Stimulated activated CD8-positive, alpha-beta memory T cell treated with anti-CD3 and anti-CD28 coated beads, Interleukin-15, amount 100 ng/mL, for 24 hours (primary cell): Measurements from ENCODE around the gene FOXP1.

ENCODE experiments used
- DNase-seq: peaks from one replicate; pipeline ENCODE4 v3.0.0-alpha.2; 2020; ENCODE audit warnings: low read depth

The FOXP1 gene

DNA sequence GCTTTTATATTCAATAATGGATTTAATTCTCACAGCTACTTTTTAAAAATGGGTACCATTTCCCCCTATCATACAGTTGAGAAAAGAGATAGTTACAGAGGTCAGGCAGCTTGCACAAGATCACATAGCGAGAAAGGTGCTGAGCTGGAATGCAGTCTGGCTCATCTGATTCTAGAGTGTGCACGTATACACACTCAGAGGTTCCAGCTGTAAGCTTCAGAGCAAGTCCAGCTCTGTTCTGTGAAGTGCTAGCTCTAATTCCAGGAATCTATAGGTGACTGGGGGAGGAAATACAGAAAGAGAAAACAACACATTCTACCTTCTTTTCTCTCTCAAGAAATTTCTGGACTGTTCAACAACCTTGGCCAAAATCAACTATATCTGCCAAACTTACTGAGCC, 318.7 kb downstream of the FOXP1 start:
- no peak for DNase-seq

DNA sequence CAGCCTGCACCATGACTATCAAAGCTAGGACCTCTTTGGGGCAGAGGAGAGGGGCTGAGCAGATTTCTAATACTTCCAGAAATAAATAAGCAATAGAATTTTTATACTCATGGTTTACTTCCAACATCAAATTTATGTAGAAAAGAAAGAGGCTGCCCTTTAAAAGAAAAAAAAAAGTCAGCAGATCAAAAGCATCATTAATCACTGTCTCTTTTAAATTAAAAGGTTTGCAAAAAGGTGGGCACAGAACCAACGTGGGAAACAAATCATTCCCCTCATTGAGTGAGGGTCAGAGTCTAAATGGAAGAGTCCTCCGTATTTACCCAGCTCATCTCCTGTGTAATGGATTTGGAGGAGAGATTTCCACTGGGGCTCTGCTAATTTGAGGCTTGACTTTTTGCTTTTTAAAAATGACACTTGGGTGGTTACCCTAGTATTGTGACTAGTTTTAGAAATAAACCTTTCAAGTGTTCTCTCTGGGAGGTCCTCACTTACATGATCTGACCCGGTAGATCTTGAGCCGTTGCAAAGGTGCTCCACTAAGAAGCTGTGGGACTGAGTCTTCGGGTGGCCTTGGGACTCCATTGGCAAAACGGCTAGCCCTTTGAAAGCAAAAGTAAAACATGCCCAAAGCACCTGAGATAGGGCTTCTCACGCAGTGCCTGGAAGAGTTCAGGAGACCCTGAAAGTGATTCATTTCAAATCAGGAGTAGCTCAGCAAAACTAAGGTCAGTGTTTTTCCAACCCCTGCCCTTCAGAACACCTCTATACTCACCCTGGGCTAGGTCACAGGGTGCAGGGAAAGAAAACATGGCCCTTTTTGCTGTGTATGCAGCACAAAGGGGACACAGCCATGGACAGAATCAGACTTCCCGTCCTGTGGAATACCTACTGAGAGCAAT, 320.9 kb downstream of the FOXP1 start:
- DNase-seq: no peak

DNA sequence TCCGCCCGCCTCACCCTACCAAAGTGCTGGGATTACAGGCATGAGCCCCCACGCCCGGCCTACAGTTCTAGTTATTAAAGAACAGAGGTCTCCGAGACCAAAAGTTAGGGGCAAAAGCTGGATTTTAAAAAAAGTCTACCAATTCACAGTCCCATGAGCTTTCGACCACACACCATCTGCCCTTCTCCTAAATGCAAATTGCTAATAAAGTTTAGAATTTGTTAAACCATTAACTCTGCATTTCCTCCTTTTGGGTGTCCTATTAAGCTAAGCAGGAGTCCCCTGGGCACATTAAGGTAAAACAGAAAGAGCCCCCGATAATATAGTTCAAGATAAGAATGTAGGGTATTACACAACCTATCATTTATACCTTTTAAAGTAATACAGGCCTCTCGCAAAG, 322.7 kb downstream of the FOXP1 start:
- DNase-seq: no peak

DNA sequence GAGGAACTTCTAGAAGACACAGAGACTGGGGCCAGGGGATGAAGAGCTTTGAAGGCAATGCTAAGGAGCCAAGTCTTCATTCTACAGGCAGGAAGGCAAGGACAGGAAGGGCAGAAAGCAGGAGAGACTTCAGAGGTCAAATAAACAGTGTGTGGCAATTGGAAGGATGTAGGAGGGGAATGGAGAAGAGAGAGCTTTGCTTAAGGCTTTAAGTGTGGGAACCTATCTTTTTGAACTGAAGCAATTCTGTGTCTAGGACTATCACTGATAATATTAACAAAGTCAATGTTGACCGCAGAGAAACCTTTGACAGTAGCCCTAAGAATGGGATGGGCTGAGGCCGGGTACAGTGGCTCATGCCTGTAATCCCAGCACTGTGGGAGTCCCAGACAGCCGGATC, 325.0 kb downstream of the FOXP1 start:
- no peak for DNase-seq

DNA sequence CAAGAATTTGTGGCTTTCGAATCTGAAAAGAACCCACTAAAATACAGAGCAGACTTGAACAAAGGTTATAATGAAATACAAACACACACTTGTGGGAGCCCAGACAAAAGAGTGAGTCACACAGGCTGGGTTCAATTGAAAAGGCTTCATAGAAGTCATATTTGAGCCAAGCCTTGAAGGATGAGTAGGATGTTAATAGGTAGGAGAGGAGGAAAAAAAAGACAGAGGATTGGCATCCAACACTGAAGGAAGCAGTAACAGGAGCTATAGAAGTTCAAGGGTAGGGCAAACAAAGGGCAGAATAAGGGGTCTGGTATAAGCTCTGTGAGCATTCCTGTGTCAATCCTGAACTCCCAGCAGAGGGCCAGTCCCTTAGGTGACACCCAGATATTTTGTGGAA, 325.4 kb downstream of the FOXP1 start:
- no peak for DNase-seq

DNA sequence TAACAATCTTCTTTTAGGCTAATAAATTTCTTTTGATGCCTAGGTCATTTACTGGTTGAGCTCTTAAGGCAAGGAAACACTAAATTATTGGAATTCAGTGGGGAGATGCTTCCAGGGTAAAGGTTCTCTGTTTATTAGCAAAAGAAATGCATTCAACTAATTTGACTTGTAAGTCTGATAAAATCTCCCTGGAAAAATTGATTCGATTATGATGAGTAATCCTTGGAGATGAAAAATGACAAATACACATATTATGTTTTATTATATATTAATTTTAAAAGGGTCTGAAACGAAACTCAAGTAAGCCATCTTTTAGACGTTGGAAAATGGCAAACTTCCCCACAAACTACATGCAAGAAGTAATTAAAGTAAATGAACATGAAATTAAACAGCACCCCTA, 328.0 kb downstream of the FOXP1 start:
- no peak for DNase-seq

DNA sequence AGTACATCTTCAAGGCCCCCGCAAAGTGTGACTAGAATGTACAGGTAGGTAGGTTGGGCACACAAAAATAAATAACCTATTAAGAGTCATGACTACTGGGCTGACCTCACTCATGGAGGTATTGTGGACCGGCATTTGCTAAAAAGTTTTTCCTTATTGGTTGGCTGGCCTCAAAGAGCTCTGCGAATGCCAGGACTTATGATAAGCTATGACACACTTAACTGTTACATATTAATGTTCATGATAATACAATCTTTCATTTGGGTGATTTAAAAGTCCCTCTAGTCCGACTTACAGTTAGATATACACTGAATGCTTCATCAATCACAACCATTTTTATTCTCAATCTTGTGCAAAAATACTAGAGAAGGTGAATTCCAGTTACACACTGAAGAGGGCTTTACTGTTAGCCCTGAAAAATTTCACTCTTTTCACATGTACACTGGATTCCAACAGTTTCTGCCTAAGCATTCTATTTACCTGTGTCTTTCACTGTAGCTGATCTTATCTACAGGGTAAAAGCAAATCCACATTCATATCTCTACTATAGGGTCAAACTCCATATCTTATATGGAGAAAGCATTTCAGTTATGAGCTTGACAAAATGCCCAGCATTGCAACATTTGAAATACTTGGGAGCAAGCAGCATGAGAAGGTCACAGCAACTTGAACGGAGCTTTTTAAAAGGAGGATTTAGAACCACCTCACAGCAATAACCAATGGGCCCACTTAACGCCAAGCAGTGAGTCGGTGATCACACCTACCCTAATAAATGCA, 329.1 kb downstream of the FOXP1 start:
- no peak for DNase-seq

DNA sequence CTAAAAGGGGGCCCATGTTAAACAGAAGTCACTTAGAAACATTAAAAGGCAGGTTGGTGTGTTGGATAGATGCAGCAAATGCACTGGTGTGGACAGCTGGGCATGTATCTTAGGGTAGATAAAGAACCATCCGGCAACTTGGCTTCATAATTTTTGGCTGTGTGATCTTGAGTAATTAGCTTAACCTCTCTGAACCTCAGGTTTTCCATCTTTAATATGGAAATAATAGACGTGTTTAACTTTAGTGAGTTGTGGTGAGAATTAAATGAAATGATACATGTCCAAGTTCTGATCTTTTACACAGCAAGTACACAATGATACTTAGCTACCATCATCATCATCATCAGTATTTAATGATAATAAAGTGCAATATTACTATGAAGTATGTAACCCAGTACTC, 330.4 kb downstream of the FOXP1 start:
- DNase-seq: no peak

DNA sequence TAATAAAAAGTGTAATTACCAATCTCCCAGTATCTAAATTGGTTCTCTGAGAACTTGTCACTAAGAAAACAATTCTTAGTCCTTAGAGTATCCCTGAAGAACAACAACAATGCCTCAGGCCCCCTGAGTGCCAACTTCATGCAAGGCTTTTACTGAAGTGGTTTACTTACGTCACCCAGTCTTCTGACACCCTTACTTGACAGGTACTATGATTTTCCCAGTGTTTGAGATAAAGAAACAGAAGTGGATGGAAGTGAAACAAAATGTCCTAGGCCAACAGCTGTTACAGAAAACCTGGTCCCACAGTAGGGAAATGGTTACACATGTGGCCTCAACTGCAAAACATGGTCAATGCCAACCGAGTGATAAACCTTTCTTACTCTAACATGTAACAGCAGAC, 331.1 kb downstream of the FOXP1 start:
- DNase-seq: no peak

DNA sequence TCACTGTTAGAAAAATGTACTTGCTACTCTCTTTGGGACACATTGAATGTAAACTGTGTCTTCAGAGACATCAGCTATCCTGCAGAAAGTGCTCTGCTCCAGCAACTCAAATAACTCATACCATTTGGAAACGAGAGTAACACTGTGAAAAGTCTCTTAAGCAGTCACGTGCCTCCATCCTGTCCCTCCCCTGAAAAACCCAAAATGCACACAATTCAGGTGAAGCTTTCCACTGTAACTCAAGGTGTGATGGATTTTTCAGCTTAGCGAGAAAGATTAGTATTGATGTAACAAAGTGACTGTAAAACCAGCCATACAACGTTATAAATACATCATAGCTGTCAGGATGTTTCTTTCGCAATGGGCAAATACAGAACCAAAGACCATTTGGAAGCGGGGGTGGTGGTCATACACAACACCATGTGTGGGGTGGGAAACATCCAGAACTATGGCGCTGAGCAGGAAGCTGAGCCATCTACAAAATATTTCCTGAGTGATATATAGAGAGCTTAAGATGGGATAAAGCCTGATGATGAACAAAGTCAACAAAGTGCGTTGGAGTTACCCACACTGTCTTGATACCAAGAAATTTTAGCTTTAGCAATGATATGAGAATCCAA, 332.3 kb downstream of the FOXP1 start:
- DNase-seq: no peak

DNA sequence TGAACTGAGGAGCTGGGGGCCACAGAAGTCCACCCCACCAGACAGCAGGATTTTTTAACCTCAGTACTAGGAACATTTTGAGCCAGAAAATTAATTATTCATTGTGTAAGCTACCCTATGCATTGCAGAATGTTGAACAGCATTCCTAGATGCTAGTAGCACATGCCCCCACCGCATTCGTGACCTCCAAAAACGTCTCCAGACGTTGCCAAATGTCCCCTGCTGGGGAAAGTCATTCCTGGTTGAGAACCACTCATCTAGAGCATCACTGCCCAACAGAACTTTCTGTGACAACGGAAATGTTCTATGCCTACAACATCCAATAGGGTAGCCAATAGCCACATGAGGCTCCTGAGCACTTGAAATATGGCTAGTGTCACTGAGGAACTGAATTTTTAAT, 333.5 kb downstream of the FOXP1 start:
- no peak for DNase-seq

DNA sequence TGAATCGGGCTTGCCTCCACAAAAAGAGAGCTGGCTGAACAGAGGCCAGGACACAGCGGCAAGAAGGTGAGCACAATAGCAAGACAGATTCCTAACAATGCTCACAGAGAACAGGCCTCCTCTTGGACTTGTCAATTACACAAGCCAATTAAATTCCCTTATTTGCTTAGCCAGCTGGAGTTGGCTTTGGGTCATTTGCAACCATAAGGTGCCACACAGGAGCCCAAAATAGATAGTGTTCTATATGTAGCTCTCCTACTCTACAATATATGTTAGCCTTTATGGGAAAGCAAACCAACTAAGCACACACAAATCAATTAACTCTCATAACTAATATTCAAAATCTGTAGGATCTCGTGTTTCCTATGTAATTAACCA, 335.6 kb downstream of the FOXP1 start:
- DNase-seq: no peak

DNA sequence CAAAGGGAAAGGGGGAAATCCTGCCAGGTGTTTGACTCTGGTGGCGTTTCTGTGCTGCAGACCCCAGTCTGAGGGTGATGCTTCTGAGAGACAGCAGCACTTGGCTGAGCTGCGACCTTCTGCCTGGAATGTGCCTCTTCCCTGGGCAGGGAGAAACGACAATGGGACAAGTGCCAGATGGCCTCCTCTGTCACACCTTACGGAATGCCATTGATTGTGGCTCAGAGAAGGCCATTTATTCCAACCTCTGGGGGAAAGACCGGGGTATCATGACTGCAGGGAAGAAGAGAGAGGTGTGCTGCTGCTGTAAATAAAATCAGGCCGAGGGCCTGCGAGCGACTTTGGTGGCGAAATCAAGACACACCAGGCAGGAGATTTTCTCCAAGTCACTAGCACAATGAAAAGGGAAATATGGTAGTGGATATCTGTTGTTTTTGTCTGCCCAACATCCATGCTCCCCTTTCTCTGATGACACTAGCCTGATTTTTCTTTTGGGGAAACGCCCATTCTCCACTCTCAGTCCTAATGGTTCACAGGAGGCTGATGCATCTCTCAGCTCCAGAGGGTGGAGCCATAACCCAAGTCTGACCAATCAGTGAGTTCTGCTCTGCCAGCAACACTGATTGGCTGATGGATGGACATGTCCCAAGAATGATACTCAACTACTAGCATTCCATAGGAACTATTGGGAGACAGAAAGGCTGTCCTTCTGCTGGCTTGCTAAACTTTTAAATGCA, 336.1 kb downstream of the FOXP1 start:
- no peak for DNase-seq

DNA sequence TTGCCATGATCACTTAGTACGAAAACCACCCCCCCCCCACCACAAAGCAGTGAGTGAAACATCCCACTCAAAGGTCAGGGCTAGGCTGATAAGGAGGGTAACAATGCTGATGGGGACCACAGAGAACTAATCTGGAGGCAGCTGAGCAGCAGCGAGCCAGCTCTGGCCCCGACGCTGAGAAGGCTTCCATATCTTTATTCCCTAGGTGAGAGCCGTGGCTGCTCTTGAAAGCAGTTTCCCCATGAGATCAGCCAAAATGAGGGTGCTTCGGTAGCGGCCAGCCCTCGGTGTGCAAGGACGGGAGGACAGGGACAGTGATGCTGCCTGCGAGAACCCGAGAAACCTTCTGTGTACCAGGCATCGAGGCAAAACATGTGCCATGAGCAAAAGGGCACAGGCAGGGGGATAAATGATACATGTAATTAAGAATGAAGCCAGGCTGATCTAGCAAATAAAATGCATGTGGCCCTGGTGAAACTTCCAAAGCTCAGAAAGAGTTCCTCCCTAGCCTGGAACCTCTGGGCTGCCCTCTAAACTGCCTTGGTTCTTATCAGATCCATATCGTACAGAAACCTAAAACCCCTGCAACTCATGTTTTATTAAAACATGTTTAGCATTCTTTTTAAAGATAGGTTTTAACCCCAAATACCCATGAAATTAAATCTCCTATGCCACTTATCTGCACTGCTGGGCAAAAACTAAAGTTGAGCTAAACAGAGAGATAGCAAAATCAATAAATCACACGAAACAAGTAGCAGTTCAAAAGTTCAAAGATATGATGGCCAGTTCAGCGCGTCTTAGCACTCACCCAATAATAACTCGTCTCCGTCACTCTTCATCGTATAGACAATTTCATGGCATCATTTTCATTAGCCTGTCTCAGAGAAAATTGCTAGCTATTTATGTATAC, 337.3 kb downstream of the FOXP1 start:
- DNase-seq: no peak

DNA sequence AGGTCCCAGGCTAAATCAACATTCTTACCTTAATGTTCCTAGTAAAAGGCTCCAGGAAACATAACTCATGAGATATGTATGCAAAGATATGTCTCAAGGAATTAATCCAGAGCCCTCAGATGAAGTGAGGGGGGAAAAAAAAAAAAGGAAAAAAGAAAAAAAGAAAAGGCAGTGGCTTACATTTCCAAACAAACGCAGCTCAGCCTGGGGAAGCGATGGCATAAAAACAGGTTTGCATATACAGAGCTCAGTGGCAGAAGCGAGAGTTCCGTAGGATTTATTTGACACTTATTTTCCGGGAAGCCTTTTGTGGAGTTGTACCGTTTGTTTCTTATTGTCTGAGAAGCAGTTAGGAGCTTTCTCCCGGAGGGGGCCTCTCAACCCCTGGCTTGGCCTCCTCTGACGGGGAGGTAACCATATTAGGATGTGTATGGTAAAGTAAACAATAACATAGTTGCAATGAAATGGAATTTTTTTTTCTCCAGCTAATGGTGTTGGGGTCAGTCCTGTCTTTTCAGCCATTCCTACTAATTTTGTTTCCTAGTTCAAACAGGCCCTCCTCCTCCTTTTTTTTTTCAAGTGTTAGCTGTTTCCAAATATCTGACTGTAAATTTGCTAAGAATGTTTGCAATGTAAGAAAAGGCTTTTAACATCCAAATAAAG, 338.6 kb downstream of the FOXP1 start:
- DNase-seq: no peak

DNA sequence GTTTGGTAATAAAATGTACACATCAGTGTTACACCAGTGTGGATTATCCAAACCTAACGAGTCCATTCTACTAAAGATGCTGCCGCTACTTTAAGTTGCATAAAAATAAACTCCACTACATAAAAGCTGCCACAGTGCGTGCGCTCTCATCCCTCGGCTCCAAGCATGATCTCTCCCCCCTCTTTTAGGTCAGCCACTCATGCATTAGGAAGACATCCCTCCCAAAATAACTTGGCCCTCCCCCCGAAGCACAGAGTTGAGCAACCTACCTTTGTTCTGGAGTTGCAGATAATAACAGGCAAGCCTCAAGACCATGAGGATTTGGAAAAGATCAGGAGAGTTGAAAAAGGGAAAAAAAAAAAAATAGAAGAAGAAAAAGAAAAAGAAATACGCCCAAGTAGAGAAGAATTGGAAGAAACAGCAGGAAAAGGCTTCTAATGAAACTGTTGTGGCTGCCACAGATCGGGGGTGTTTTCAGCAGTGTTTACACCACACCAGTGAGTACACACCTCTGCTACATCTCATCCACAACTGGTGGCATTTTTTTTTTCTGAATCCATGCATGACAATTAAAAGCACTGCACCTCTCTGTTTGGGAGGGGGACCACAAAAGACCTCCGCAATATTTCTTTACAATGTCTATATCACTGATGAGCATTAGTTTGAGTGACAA, 339.2 kb downstream of the FOXP1 start:
- no peak for DNase-seq

DNA sequence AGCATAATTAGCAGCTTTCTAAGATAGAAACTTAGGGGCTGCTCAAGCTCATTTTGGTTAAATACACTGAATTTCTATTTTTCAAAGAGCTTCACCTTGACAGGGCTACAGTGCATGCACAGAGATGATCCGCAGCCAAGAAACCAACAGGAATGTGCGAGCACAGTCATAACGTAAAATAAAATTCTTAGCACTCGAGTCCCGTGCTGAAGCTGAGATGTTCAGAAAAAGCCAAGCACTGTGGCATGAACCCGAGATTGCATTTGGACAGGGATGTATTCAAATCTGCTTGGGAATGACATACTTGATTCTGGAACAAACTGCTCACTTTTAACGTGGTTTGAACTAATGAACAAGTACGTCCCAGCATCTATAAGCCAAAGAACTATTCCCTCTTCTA, 340.3 kb downstream of the FOXP1 start:
- DNase-seq: no peak

DNA sequence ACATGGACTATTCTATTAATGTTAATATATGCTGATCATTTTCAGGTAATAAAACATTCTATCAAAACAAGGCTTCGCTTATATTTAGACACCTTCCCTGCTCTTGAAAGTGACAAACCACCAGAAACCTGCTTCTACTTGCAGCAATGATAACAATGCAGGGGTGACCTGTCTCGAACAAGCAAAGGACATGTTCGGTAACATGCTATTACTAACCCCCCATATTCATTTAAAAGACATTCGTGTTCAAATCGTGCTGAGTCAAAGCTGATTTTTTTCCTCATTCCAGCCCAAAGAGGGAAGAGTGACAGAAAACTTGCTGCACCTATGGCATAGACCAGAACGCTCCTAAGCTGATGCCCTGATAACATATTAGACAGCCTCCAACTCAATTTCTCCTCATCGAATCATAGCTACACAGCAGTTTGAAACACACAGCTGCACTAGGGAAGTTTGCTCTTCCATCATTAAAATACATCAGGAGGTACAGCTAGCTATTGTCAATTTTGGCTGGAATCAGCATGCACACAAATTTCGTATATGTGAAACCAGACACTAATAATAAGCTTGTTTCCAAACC, 341.5 kb downstream of the FOXP1 start:
- DNase-seq: no peak

DNA sequence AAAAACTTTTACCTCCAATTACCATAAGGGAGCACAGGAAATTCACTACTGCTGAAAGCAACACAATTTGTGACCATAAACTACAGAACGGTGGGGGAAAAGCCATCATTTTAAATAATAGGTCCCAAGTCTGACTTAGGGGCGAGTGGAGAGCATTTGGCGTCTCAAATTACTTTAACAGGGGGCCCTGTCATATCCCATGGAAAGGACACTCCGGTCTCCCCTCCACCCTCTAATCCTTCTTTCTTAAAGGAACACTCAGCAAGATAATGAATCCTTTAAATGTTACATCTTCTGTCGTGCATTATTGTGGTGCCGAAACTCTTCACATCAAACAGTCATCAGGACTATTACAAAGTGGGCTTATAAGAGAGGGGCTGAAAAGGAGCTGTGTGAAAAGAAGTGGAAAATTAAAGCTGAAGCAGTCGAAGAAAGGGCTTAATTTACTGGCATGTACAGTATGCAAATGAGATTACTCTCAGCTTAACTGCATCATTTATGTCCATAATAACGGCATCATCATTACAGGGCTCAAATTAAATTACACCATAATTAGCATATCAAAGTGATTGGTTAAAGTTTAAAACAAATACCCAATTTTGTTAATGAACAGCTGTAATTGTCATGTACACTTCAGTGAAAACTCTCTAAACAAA, 342.2 kb downstream of the FOXP1 start:
- DNase-seq: no peak
